Measurements from ENCODE around the gene DRG1. TPM values are rescaled to one million over a fixed set of nuclear protein-coding genes. Genes with fewer than 3 reads are reported as not detected.

Gene DRG1
- total and polyA plus RNA-seq, 2 experiments from 2014 or later: 63.9 to 87.6 TPM

- no peak for TF ChIP-seq ZNF114 (CRISPR knock-in tag; IDR thresholded peaks at IDR 0.05)
- TF ChIP-seq POLR2AphosphoS5 (IDR thresholded peaks at IDR 0.05; ENCODE audit: low read depth): no peak
- no peak for TF ChIP-seq ZNF331 (CRISPR knock-in tag; IDR thresholded peaks at IDR 0.05; ENCODE audit: low read depth)
- no peak for TF ChIP-seq EZH2phosphoT487 (IDR thresholded peaks at IDR 0.05; ENCODE audit: unreplicated experiment)
- TF ChIP-seq, protein P1, sequence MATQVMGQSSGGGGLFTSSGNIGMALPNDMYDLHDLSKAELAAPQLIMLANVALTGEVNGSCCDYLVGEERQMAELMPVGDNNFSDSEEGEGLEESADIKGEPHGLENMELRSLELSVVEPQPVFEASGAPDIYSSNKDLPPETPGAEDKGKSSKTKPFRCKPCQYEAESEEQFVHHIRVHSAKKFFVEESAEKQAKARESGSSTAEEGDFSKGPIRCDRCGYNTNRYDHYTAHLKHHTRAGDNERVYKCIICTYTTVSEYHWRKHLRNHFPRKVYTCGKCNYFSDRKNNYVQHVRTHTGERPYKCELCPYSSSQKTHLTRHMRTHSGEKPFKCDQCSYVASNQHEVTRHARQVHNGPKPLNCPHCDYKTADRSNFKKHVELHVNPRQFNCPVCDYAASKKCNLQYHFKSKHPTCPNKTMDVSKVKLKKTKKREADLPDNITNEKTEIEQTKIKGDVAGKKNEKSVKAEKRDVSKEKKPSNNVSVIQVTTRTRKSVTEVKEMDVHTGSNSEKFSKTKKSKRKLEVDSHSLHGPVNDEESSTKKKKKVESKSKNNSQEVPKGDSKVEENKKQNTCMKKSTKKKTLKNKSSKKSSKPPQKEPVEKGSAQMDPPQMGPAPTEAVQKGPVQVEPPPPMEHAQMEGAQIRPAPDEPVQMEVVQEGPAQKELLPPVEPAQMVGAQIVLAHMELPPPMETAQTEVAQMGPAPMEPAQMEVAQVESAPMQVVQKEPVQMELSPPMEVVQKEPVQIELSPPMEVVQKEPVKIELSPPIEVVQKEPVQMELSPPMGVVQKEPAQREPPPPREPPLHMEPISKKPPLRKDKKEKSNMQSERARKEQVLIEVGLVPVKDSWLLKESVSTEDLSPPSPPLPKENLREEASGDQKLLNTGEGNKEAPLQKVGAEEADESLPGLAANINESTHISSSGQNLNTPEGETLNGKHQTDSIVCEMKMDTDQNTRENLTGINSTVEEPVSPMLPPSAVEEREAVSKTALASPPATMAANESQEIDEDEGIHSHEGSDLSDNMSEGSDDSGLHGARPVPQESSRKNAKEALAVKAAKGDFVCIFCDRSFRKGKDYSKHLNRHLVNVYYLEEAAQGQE (IDR thresholded peaks at IDR 0.05; ENCODE audit: unreplicated experiment): no peak
- no peak for TF ChIP-seq STAT1 (IDR thresholded peaks at IDR 0.05; ENCODE audit: unreplicated experiment)
- no peak for TF ChIP-seq EZH2 (IDR thresholded peaks at IDR 0.05; ENCODE audit: low read depth, unreplicated experiment)
- TF ChIP-seq NANOG (IDR thresholded peaks at IDR 0.05; ENCODE audit: borderline replicate concordance): no peak
Measured at GRCh38 chr22:31367426-31367825, 32.0 kb upstream of the DRG1 start (continued).

- no peaks in the 10 kb centered on the region for H3K9me3 Mint-ChIP-seq
- H3K36me3 Mint-ChIP-seq (ENCODE audit: low read depth): no peaks in the 10 kb centered on the region
- Histone ChIP-seq H4K20me1 (replicated peaks; ENCODE audit: insufficient read depth) (no peaks in the 10 kb centered on the region), H3F3A (replicated peaks; ENCODE audit: low read depth) (no peaks in the 10 kb centered on the region), H3K27ac (ENCODE audit: low read depth) (no peak overlapping the region), H2AFZ (peak overlapping the region; percentile 69), H3K9me2 (ENCODE audit: insufficient read depth) (no peaks in the 10 kb centered on the region), H3K36me3 (ENCODE audit: insufficient read depth) (no peaks in the 10 kb centered on the region), H3K4me1 (ENCODE audit: insufficient read depth) (no peaks in the 10 kb centered on the region), H3K79me2 (replicated peaks; ENCODE audit: insufficient read depth) (no peaks in the 10 kb centered on the region), H3K4me2 (no peak overlapping the region), H3K4me3 (no peak overlapping the region), H3K27me3 (ENCODE audit: insufficient read depth) (no peaks in the 10 kb centered on the region)
- H3K27me3 Mint-ChIP-seq (ENCODE audit: insufficient read depth, low read depth, poor library complexity): peaks cover 5% of the 10 kb centered on the region
- TF ChIP-seq, protein P2, sequence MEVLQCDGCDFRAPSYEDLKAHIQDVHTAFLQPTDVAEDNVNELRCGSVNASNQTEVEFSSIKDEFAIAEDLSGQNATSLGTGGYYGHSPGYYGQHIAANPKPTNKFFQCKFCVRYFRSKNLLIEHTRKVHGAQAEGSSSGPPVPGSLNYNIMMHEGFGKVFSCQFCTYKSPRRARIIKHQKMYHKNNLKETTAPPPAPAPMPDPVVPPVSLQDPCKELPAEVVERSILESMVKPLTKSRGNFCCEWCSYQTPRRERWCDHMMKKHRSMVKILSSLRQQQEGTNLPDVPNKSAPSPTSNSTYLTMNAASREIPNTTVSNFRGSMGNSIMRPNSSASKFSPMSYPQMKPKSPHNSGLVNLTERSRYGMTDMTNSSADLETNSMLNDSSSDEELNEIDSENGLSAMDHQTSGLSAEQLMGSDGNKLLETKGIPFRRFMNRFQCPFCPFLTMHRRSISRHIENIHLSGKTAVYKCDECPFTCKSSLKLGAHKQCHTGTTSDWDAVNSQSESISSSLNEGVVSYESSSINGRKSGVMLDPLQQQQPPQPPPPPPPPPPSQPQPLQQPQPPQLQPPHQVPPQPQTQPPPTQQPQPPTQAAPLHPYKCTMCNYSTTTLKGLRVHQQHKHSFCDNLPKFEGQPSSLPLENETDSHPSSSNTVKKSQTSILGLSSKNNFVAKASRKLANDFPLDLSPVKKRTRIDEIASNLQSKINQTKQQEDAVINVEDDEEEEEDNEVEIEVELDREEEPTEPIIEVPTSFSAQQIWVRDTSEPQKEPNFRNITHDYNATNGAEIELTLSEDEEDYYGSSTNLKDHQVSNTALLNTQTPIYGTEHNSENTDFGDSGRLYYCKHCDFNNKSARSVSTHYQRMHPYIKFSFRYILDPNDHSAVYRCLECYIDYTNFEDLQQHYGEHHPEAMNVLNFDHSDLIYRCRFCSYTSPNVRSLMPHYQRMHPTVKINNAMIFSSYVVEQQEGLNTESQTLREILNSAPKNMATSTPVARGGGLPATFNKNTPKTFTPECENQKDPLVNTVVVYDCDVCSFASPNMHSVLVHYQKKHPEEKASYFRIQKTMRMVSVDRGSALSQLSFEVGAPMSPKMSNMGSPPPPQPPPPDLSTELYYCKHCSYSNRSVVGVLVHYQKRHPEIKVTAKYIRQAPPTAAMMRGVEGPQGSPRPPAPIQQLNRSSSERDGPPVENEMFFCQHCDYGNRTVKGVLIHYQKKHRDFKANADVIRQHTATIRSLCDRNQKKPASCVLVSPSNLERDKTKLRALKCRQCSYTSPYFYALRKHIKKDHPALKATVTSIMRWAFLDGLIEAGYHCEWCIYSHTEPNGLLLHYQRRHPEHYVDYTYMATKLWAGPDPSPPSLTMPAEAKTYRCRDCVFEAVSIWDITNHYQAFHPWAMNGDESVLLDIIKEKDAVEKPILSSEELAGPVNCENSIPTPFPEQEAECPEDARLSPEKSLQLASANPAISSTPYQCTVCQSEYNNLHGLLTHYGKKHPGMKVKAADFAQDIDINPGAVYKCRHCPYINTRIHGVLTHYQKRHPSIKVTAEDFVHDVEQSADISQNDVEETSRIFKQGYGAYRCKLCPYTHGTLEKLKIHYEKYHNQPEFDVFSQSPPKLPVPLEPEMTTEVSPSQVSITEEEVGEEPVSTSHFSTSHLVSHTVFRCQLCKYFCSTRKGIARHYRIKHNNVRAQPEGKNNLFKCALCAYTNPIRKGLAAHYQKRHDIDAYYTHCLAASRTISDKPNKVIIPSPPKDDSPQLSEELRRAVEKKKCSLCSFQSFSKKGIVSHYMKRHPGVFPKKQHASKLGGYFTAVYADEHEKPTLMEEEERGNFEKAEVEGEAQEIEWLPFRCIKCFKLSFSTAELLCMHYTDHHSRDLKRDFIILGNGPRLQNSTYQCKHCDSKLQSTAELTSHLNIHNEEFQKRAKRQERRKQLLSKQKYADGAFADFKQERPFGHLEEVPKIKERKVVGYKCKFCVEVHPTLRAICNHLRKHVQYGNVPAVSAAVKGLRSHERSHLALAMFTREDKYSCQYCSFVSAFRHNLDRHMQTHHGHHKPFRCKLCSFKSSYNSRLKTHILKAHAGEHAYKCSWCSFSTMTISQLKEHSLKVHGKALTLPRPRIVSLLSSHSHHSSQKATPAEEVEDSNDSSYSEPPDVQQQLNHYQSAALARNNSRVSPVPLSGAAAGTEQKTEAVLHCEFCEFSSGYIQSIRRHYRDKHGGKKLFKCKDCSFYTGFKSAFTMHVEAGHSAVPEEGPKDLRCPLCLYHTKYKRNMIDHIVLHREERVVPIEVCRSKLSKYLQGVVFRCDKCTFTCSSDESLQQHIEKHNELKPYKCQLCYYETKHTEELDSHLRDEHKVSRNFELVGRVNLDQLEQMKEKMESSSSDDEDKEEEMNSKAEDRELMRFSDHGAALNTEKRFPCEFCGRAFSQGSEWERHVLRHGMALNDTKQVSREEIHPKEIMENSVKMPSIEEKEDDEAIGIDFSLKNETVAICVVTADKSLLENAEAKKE (CRISPR knock-in tag; IDR thresholded peaks at IDR 0.05): no peak
- no peak for TF ChIP-seq ZNF114 (CRISPR knock-in tag; IDR thresholded peaks at IDR 0.05)
- no peak for TF ChIP-seq ZNF331 (CRISPR knock-in tag; IDR thresholded peaks at IDR 0.05; ENCODE audit: low read depth)
- no peak for TF ChIP-seq EZH2 (IDR thresholded peaks at IDR 0.05; ENCODE audit: low read depth, unreplicated experiment)
- no peak for TF ChIP-seq CREB1 (CRISPR knock-in tag; IDR thresholded peaks at IDR 0.05; ENCODE audit: low read depth)
- TF ChIP-seq, protein P3, sequence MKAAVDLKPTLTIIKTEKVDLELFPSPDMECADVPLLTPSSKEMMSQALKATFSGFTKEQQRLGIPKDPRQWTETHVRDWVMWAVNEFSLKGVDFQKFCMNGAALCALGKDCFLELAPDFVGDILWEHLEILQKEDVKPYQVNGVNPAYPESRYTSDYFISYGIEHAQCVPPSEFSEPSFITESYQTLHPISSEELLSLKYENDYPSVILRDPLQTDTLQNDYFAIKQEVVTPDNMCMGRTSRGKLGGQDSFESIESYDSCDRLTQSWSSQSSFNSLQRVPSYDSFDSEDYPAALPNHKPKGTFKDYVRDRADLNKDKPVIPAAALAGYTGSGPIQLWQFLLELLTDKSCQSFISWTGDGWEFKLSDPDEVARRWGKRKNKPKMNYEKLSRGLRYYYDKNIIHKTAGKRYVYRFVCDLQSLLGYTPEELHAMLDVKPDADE (IDR thresholded peaks at IDR 0.05): no peak
- no peak for TF ChIP-seq NANOG (IDR thresholded peaks at IDR 0.05; ENCODE audit: borderline replicate concordance)
- H3K4me1 Mint-ChIP-seq: no peaks in the 10 kb centered on the region
- no peak for DNase-seq (ENCODE audit: low spot score)
- no peak overlapping the region for H3K4me3 Mint-ChIP-seq
- peak; percentile 36; the same call in 1 of the 3 replicates for ATAC-seq
- H3K27ac Mint-ChIP-seq: no peak overlapping the region
Measured at GRCh38 chr22:31377612-31378011, 21.8 kb upstream of the DRG1 start.

All from GM23338 (cell line).